ENCODE measurements around the gene PRAC1. TPM values are rescaled to one million over a fixed set of nuclear protein-coding genes. Genes with fewer than 3 reads are reported as not detected.
A peak's percentile ranks its signal among the peaks of the same experiment; 100 is the strongest.

The PRAC1 gene
- polyA plus RNA-seq, 1 donor, result not detected

DNA sequence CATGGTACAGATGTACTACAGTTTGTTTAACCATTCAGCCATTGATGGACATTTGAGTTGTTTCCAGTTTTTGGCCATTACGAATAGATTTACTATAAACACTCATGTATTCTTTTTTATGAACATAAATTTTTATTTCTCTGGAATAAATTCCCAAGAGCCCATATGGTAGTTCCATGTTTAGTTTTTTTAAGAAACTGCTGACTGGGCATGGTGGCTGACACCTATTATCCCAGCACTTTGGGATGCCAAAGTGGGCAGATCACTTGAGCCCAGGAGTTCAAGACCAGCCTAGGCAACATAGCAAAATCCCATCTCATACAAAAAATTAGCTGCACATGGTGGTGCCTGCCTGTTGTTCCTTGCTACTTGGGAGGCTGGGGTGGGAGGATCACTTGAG lies 30.3 kb downstream of the PRAC1 start:
- no peak for DNase-seq

DNA sequence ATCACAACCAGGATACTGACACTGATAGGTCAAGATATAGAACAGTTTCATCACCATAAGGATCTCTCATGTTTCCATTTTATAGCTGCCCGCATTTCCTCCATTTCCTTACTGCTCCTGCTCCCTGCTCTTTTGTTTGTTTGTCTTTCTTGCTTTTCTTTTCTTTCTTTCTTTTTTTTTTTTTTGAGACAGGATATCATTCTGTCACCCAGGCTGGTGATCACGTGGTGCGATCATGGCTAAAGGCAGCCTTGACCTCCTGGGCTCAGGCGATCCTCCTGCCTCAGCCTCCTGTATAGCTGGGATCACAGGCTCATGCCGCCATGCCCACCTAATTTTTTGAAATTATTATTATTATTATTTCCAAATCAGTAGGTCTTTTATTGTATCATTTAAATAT lies 31.7 kb downstream of the PRAC1 start:
- DNase-seq, result no peak

DNA sequence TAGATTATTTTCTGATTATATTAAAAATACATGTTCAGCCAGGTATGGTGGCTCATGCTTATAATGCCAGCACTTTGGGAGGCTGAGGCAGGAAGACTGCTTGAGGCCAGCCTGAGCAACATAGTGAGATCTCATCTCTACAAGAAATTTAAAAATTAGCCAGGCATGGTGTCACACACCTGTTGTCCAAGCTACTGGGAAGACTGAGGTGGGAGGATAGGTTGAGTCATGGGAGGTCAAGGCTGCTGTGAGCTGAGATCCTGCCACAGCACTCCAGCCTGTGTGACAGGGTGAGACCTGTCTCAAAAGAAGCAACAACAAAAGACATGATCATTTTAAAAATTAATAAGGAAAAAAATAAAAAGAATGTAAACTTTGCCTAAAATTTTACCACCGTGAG lies 40.7 kb downstream of the PRAC1 start:
- no peak for DNase-seq

GRCh38 chr17:48679385-48680096 lies 42.8 kb downstream of the PRAC1 start:
- DNase-seq, result no peak

GRCh38 chr17:48678141-48678971 lies 44.0 kb downstream of the PRAC1 start:
- DNase-seq, result peak; percentile 55

DNA sequence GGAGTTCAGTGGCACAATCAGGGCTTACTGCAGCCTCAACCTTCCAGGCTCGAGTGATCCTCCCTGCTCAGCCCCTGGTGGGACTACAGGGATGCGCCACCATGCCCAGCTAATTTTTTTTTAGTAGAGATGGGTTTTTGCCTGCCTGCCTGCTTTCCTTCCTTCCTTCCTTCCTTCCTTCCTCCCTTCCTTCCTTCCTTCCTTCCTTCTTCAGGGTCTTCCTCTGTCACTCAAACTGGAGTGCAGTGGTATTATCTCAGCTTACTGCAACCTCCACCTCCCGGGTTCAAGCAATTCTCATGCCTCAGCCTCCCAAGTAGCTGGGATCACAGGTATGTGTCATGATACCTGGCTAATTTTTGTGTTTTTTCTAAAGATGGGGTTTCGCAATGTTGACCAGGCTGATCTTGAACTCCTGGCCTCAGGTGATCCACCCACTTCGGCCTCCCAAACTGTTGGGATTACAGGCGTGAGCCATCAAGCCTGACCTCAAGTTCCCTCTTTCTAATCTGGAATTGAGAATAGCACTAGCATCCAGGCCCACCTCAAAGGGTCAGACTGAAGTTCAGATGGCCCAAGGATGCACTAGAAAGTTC lies 45.3 kb downstream of the PRAC1 start:
- no peak for DNase-seq

DNA sequence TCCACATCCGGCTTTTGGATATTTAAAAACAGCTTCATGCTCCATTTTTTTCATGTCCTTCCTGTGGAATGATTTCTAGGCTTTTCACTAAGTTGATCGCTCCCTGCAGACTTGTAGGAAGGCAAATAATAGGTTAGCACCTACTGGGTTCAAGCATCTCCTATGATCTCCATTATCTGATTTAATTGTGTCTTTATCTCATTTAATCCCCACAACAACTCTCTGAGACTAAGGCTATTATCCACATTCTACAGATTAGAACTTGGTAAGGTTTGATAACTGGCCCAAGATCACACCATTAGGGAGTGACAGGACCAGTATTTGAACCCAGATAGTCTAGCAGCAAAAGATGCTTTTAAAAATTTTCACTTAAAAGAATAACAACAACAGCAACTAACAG lies 50.0 kb downstream of the PRAC1 start:
- no peak for DNase-seq

Other genes starting within 250 kb of the PRAC1 start
- gene HOXB1, start 191.5 kb downstream of the PRAC1 start, polyA plus RNA-seq (ENCODE audit: insufficient read length), result not detected
- 11.3 TPM for gene HOXB2, start 177.4 kb downstream of the PRAC1 start, polyA plus RNA-seq (ENCODE audit: insufficient read length)
- 1.0 TPM for gene HOXB4, start 144.2 kb downstream of the PRAC1 start, polyA plus RNA-seq (ENCODE audit: insufficient read length)
- 9.1 TPM for gene HOXB3, start 132.3 kb downstream of the PRAC1 start, polyA plus RNA-seq (ENCODE audit: insufficient read length)
- gene HOXB5, start 128.7 kb downstream of the PRAC1 start, polyA plus RNA-seq (ENCODE audit: insufficient read length), result 0.48 TPM
- 1.8 TPM for gene HOXB6, start 117.5 kb downstream of the PRAC1 start, polyA plus RNA-seq (ENCODE audit: insufficient read length)
- gene HOXB7, start 111.5 kb downstream of the PRAC1 start, polyA plus RNA-seq (ENCODE audit: insufficient read length), result 3.0 TPM
- gene HOXB8, start 107.2 kb downstream of the PRAC1 start, polyA plus RNA-seq (ENCODE audit: insufficient read length), result 0.49 TPM
- 0.43 TPM for gene HOXB9, start 96.2 kb downstream of the PRAC1 start, polyA plus RNA-seq (ENCODE audit: insufficient read length)
- gene PRAC2, start 667 bp upstream of the PRAC1 start, polyA plus RNA-seq (ENCODE audit: insufficient read length), result not detected
- not detected for gene HOXB13, start 6.2 kb upstream of the PRAC1 start, polyA plus RNA-seq (ENCODE audit: insufficient read length)
- gene TTLL6, start 94.7 kb upstream of the PRAC1 start, polyA plus RNA-seq (ENCODE audit: insufficient read length), result not detected
- 39.3 TPM for gene CALCOCO2, start 108.5 kb upstream of the PRAC1 start, polyA plus RNA-seq (ENCODE audit: insufficient read length)
- gene ATP5MC1, start 170.3 kb upstream of the PRAC1 start, polyA plus RNA-seq (ENCODE audit: insufficient read length), result 116 TPM
- 54.1 TPM for gene UBE2Z, start 185.9 kb upstream of the PRAC1 start, polyA plus RNA-seq (ENCODE audit: insufficient read length)
- gene SNF8, start 222.3 kb upstream of the PRAC1 start, polyA plus RNA-seq (ENCODE audit: insufficient read length), result 63.6 TPM
- not detected for gene GIP, start 246.1 kb upstream of the PRAC1 start, polyA plus RNA-seq (ENCODE audit: insufficient read length)